ENCODE data around the gene SERP1. TPM values are rescaled to one million over a fixed set of nuclear protein-coding genes. Genes with fewer than 3 reads are reported as not detected.
A peak's percentile ranks its signal among the peaks of the same experiment; 100 is the strongest.
"Not testable (repeated sequence)": the region's sequence is repeated elsewhere in the genome, so short reads cannot be mapped to it uniquely, and the experiment has no call there.

Gene SERP1
- total RNA-seq, 3 donors from 2014 or later: 231 to 327 (median 273) TPM

DNA sequence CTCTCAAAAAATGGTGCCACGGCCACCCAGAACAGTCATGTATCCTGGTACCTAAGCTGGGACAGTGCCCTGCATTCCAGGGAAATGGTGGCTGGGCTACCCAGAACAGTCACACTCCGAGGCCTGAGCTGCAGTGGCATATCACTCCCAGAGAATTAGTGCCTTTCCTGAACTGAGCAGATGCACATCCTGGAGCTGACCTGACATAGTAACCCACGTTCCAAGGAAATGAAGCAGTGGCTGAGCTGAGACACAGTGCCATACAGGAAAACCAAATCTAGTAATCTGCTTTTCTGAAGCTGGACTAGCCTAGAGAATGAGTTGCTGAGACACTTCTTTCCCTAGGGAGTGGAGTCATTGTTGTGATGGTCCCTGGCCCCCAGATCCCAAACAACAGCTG, 41.8 kb downstream of the SERP1 start:
- no peak overlapping the region for H3K27ac ChIP-seq
- peaks cover 0 to 7% of the 10 kb centered on the region in 2 donors for H3K9me3 ChIP-seq
- no peaks in the 10 kb centered on the region for H3K4me1 ChIP-seq
- intact Hi-C loops (cut with DNase I; ENCODE audit: low total_unique reads): no loop called here
- H3K27me3 ChIP-seq: no peaks in the 10 kb centered on the region
- H3K36me3 ChIP-seq: no peaks in the 10 kb centered on the region
- no peak overlapping the region for H3K4me3 ChIP-seq
- DNase-seq (ENCODE audit: low spot score in 2 of 2): no peak
- no peak for TF ChIP-seq POLR2A (IDR thresholded peaks at IDR 0.05)
- TF ChIP-seq, protein P1, sequence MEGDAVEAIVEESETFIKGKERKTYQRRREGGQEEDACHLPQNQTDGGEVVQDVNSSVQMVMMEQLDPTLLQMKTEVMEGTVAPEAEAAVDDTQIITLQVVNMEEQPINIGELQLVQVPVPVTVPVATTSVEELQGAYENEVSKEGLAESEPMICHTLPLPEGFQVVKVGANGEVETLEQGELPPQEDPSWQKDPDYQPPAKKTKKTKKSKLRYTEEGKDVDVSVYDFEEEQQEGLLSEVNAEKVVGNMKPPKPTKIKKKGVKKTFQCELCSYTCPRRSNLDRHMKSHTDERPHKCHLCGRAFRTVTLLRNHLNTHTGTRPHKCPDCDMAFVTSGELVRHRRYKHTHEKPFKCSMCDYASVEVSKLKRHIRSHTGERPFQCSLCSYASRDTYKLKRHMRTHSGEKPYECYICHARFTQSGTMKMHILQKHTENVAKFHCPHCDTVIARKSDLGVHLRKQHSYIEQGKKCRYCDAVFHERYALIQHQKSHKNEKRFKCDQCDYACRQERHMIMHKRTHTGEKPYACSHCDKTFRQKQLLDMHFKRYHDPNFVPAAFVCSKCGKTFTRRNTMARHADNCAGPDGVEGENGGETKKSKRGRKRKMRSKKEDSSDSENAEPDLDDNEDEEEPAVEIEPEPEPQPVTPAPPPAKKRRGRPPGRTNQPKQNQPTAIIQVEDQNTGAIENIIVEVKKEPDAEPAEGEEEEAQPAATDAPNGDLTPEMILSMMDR (IDR thresholded peaks at IDR 0.05): no peak

DNA sequence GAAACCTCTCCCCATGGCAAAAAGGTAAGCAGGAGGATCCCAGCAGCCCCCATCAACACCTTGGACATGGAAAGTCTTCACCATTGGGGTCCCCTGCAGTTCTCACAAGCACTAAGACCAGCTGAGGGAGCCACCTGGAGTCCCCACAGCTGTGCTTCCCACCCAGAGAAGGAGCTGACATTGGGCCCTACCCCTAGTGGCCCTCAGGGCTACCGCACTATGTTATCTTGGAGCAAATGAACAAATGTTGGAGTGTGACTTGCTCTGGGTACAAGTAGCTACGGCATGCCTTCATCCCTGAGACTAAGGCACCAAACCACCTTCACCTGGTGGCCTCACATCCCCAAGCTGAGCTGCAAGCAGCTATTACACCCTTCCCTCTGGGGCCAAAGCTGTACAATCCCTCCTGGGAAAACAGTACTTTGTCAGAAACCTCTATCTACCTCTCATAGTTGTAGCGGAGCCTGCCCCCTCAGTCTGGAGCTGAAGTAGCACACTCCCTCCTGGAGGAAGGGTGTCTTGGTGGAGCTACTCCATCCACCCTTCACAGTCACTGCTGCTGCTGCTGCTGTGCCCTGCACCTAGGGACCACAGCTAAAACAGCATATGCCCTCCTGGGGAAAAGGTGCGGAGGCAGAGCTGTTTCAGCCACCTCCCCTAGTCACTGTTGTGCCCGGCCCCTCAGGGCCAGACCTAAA, 42.7 kb downstream of the SERP1 start:
- H3K27me3 ChIP-seq: no peaks in the 10 kb centered on the region
- H3K4me1 ChIP-seq: no peaks in the 10 kb centered on the region
- no peak for DNase-seq (ENCODE audit: low spot score in 2 of 2)
- no peak overlapping the region for H3K27ac ChIP-seq
- TF ChIP-seq, protein P1 (IDR thresholded peaks at IDR 0.05): no peak
- no peak for TF ChIP-seq POLR2A (IDR thresholded peaks at IDR 0.05)
- TF ChIP-seq POLR2AphosphoS5 (IDR thresholded peaks at IDR 0.05): no peak
- intact Hi-C loops (cut with DNase I; ENCODE audit: low total_unique reads): no loop called here
- H3K36me3 ChIP-seq: no peaks in the 10 kb centered on the region
- H3K4me3 ChIP-seq: no peak overlapping the region
- peaks cover 0 to 7% of the 10 kb centered on the region in 2 donors for H3K9me3 ChIP-seq

DNA sequence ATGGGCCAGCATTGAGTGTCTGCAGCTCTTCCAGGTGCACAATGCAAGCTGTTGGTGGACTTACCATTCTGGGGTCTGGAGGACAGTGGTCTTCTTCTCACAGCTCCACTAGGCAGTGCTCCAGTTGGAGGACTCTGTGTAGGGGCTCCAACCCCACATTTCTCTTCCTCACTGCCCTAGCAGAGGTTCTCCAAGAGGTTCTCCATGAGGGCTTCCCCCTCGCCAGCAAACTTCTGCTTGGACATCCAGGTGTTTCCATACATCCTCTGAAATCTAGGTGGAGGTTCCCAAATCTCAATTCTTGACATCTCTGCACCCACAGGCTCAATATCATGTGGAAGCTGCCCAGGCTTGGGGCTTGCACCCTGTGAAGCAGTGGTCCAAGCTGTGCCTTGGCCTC, 45.3 kb downstream of the SERP1 start:
- H3K9me3 ChIP-seq; H3K4me3 ChIP-seq; DNase-seq (ENCODE audit: low spot score in 2 of 2); intact Hi-C loops (cut with DNase I; ENCODE audit: low total_unique reads); H3K27me3 ChIP-seq; H3K36me3 ChIP-seq; H3K4me1 ChIP-seq; H3K27ac ChIP-seq: not testable (repeated sequence)

DNA sequence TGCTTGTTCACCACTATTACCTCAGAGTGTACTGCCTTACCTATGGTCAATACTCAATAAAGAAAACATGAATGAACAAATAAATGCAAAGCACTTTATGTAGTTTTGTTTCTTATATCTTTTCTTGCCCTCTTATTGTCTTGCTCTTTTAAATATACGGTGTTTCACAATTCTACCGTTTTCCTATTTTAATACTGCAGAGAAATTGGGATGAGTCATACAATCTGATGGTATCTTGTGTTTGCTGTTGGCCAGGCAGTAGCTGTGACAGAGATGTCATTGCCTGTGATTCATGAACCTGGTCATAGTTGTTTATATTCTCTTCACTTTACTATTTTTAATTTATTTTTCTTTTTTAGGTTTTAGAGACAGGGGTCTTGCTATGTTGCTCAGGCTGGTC, 48.3 kb downstream of the SERP1 start:
- Histone ChIP-seq H3K4me1 (no peaks in the 10 kb centered on the region), H3K36me3 (no peaks in the 10 kb centered on the region), H3K27ac (peak overlapping the region; percentile 54 to 57), H3K27me3 (no peaks in the 10 kb centered on the region), H3K9me3 (peaks cover 0 to 7% of the 10 kb centered on the region in 2 donors), H3K4me3 (no peak overlapping the region)
- no peak for DNase-seq (ENCODE audit: low spot score in 2 of 2)
- TF ChIP-seq, protein P1 (IDR thresholded peaks at IDR 0.05): no peak
- no peak for TF ChIP-seq POLR2A (IDR thresholded peaks at IDR 0.05)
- no peak for TF ChIP-seq POLR2AphosphoS5 (IDR thresholded peaks at IDR 0.05)
- intact Hi-C loops (cut with DNase I; ENCODE audit: low total_unique reads): no loop called here

DNA sequence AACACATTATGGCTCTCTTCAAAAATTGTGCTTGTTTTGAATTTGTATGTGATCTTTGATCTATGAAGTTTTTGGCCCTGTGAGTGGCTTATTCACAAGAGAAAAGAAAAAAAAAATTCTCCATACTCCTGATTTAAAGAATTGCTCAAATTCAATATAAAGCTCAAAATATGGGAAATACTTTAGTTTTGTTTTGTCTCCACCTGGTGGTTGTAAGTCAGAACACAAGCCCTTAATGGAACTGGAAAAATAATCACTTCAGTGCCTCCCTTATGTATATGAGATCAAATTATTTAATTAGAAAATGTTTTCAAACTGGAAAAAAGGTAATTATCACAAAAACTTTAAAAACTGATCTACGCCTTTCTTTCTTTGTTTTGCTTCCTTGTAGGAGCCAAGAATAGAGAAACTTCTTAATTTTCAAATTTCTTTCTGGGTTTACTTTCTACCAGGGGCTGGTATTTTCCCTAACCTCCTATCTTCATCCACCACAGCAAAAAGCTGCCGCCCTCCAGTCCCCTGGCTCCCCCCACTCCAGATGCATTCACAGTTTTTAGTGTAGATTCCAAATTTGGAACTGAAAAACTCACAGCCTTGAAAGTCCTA, 50.6 kb downstream of the SERP1 start:
- no peaks in the 10 kb centered on the region for H3K4me1 ChIP-seq
- H3K27ac ChIP-seq: no peak overlapping the region
- intact Hi-C loops (cut with DNase I; ENCODE audit: low total_unique reads): no loop called here
- H3K4me3 ChIP-seq: no peak overlapping the region
- DNase-seq (ENCODE audit: low spot score in 2 of 2): no peak
- peaks cover 0 to under 1% of the 10 kb centered on the region in 2 donors for H3K9me3 ChIP-seq
- TF ChIP-seq POLR2AphosphoS5 (IDR thresholded peaks at IDR 0.05): no peak
- TF ChIP-seq, protein P1 (IDR thresholded peaks at IDR 0.05): peak; percentile 80 to 87 (median 86)
- H3K36me3 ChIP-seq: no peaks in the 10 kb centered on the region
- H3K27me3 ChIP-seq: no peaks in the 10 kb centered on the region

All from breast epithelium (tissue), 4 donors.